GM12875 (cell line): ENCODE data around the gene DHX58.

Source experiments
- H3K4me3 ChIP-seq: one replicate; pipeline ENCODE4 v1.5.1; 2011; ENCODE audit warnings: low read depth, low read length, control low read depth
- TF ChIP-seq, protein P1 (sequence below): IDR thresholded peaks from 2 replicates; pipeline ENCODE4 v1.5.1; 2011; ENCODE audit warnings: low read depth, mild to moderate bottlenecking, control low read depth, inconsistent platforms, low read length, moderate library complexity, borderline replicate concordance; ENCODE audit not compliant: insufficient read depth

The DHX58 gene

DNA sequence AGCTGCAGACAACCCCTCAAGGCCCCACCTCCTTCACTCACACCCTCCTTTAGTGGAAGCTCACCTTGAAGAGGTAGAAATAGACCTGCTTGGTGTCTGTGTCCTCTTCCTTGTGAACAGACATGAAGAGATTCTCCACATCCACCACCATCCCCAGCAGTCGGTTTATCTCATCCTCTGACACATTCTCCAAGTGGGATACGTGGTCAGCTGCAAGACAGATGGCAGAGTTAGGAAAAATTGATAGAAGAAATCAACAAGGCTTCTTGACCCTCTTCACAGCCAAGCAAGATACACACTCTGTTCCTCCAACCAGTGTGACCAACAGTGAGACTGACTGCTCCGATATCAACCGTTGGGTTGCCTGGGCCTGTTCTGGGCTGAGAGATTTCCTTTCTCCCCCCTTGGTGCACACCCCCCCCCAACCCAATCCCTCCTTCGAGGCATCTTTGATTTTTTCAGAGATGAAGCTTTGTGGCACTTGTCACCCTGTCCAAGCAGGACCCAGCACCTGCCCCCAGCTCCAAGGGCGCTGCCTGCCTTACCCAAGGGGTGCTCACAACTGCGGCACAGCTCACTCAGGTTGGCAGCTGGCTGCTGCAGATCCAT, 7.8 kb upstream of the DHX58 start:
- H3K4me3 ChIP-seq: peak overlapping the region; percentile 54
- TF ChIP-seq, protein P1, sequence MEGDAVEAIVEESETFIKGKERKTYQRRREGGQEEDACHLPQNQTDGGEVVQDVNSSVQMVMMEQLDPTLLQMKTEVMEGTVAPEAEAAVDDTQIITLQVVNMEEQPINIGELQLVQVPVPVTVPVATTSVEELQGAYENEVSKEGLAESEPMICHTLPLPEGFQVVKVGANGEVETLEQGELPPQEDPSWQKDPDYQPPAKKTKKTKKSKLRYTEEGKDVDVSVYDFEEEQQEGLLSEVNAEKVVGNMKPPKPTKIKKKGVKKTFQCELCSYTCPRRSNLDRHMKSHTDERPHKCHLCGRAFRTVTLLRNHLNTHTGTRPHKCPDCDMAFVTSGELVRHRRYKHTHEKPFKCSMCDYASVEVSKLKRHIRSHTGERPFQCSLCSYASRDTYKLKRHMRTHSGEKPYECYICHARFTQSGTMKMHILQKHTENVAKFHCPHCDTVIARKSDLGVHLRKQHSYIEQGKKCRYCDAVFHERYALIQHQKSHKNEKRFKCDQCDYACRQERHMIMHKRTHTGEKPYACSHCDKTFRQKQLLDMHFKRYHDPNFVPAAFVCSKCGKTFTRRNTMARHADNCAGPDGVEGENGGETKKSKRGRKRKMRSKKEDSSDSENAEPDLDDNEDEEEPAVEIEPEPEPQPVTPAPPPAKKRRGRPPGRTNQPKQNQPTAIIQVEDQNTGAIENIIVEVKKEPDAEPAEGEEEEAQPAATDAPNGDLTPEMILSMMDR: no peak

DNA sequence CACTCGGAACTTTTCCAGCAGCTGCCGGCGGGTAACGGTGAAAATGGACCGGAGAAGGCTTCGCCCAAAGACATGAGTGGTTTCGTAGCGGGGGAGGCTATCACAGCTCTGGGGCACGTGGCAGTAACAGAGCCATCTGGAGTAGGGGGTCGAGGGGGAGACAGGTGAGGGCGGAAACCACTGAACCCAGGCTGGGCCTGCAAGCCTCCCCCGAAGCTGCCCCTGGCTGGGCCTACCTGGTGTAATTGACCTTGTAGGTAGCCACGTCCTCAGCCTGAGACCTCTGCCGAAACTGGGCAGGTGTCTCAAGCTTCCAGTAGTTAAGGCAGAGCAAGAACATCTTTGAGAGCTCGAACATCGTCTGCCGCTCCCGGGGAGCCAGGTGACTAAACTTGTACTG, 6.8 kb upstream of the DHX58 start:
- no peak overlapping the region for H3K4me3 ChIP-seq
- TF ChIP-seq, protein P1: no peak

DNA sequence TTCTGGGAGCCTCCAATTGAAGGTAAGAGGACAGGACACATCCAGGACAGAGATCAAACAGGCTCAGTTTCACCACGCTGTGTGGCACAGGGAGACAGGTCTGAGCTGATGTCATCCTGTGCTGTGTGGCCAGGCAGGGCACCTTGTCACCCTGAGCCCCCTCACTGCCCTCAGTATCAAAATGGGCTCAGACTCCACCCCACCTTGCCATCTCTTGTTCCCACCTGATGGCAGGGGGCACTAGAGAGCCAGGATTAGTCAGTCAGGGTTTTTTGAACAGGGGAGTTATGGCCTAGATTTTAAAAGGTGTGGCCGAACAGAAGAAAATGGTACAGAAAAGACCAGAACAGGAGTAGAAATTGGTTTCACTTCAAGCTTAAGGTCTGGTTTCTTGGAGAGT, 6.0 kb upstream of the DHX58 start:
- H3K4me3 ChIP-seq: no peak overlapping the region
- TF ChIP-seq, protein P1: peak; percentile 60; the same call in 1 of the 2 replicates

DNA sequence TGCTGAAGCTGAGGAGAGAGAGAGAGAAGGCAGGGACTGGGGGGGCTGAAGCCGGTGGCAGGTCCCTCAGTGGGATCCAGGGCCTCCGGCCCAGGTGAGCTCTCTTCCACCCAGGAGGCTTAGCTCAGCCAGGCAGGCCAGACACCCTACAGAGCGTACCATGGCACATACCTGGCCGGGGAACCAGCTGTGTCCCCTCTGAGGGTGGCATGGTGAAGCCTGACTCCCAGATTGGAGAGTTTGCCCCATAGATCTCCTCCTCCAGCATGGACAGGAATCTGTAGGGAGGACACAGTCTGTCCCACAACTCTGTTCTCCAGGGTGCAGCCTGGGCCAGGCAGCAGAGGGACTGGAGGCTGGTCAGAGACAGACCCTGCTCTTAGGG, 5.6 kb upstream of the DHX58 start:
- TF ChIP-seq, protein P1: no peak
- no peak overlapping the region for H3K4me3 ChIP-seq

DNA sequence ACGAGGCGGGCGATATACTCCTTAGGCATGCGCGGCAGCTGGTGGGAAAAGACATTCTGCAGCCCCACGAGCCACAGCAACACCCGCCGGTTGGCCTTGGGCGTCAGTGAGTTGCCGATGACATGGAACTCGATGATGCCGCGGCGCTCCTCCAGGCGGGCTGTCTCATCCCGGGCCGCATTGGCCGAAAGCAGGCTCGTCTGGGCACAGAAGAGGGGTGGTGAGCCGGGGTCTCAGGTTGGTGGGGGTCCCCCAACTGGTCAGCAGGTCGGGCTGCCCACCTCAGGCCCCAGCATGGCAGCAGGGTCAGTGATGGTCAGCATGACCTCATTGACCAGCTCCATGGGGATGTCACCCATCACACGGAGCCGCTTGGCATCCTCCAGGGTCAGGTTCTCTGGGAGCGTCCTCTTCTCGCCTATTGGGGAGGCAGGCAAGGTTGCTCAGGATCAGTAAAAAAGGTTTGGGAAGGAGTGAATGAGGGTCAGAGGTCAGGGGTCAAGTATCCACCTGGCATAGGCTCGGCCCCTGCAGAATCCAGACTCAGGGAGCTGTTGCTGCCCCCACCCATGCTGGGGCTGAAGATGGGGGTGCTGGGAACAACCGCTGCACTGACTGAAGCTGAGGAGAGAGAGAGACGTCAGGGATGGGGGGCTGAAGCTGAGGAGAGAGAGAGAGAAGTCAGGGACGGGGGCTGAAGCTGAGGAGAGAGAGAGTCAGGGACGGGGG, 5.0 kb upstream of the DHX58 start:
- TF ChIP-seq, protein P1: no peak
- H3K4me3 ChIP-seq: no peak overlapping the region

DNA sequence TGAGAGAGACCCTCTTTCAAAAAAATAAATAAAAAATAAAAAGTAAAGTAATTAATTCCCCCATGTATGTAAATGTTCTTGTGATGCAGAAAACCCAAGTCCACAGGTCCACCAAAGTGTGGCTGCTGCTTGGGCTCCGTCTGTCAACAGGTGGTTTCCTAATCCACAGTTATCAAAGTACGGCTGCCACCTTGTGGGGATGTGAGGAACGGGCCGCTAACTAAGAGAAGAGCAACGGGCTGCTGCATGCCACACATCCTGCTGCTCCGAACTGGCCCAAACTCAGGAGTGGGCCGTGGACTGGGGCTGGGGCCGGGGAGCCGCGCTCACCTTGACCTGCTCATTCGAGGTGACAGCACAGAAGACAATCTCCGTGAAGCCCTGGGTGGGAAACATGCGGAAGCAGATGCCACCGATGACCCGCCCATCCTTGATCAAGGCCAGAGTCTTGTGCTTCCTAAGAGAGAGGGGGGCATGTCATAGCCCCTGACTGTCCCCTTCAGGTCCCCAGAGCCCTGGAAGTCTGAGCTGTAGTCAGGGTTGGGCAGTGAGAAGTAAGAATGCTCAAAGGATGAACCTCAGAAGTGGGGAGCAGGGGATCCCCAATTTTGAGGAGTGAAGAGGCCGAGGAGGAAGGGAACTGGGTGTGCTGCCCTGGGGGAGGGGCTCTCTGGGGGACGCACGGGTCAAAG, 4.3 kb upstream of the DHX58 start:
- TF ChIP-seq, protein P1: peak; percentile 84
- no peak overlapping the region for H3K4me3 ChIP-seq

DNA sequence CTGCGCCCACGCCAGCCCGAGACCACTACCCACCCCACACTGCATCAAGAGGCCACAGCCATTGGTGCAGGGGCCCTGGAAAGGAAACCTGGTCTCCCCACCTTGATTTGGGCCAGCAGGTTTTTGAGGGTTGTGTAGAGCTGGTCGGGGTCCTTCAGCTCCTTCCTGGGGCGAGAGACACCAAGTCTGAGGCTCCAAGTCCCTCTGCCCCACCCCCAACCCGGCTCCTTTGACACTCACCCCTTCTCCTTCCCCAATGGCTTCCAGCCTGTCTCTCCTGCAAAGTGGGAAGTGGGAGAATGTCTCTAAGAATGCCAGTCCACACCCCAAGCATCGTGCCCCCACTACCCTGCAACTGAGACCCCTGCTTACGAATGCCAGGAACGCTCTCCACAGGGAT, 1.6 kb upstream of the DHX58 start:
- H3K4me3 ChIP-seq: no peak overlapping the region
- TF ChIP-seq, protein P1: no peak
